Stomach smooth muscle (tissue), 2 donors: ENCODE measurements around the gene KCNH1.

Experiments
- H3K27ac ChIP-seq: one replicate; pipeline ENCODE4 v1.7.0; 2013; ENCODE audit warnings: mild to moderate bottlenecking, low read length, inconsistent platforms
- H3K27me3 ChIP-seq, 2 donors: one replicate each; pipeline ENCODE4 v1.7.0; 2013; ENCODE audit warnings: low read length in 2 of 2; ENCODE audit not compliant: insufficient read depth in 2 of 2, control insufficient read depth in 1 of 2
- H3K36me3 ChIP-seq, 2 donors: one replicate each; pipeline ENCODE4 v1.7.0; 2013; ENCODE audit warnings: low read length in 2 of 2; ENCODE audit not compliant: control insufficient read depth in 2 of 2, insufficient read depth in 2 of 2
- H3K4me1 ChIP-seq: one replicate; pipeline ENCODE4 v1.7.0; 2013; ENCODE audit warnings: low read length; ENCODE audit not compliant: control insufficient read depth, insufficient read depth
- H3K4me3 ChIP-seq, 2 donors: one replicate each; pipeline ENCODE4 v1.7.0; 2013; ENCODE audit warnings: low read length in 2 of 2
- H3K9ac ChIP-seq, 2 donors: one replicate each; pipeline ENCODE4 v1.7.0; 2013; ENCODE audit warnings: low read length in 2 of 2, mild to moderate bottlenecking in 1 of 2
- H3K9me3 ChIP-seq, 2 donors: one replicate each; pipeline ENCODE4 v1.7.0; 2013; ENCODE audit warnings: low read length in 2 of 2; ENCODE audit not compliant: control insufficient read depth in 2 of 2
- donor health status: healthy.
- donor health status: Pancreatic carcinoma.

The KCNH1 gene

GRCh38 chr1:210920716-210921694, 212.9 kb downstream of the KCNH1 start:
- no peak overlapping the region for H3K4me3 ChIP-seq

DNA sequence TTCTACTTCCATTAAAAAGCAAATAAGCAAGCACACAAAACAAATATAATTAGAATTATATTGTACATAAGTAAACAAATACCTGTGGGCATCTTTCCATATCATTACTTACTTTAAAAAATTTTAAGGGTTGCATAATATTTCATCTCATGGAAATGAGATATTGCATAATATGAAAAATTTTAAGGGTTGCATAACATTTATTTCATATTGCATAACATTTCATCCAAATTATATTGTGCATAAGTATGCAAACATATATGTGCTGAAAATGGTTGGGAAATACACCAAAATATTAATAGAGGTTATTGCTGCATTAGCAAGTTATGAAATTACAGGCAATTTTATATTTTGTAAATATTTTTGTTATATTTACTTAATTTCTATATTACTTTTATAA, 213.7 kb downstream of the KCNH1 start:
- Histone ChIP-seq H3K9ac (no peak overlapping the region), H3K27ac (no peak overlapping the region), H3K9me3 (peaks cover 0 to 5% of the 10 kb centered on the region in 2 donors), H3K36me3 (no peaks in the 10 kb centered on the region), H3K27me3 (no peaks in the 10 kb centered on the region), H3K4me1 (no peaks in the 10 kb centered on the region), H3K4me3 (no peak overlapping the region)

More at GRCh38 chr1:210920716-210921694, 212.9 kb downstream of the KCNH1 start:
- H3K36me3 ChIP-seq, result no peaks in the 10 kb centered on the region
- H3K4me1 ChIP-seq, result no peaks in the 10 kb centered on the region
- H3K27me3 ChIP-seq, result no peaks in the 10 kb centered on the region
- no peak overlapping the region for H3K27ac ChIP-seq
- H3K9me3 ChIP-seq, result peaks cover 0 to 5% of the 10 kb centered on the region in 2 donors
- H3K9ac ChIP-seq, result no peak overlapping the region

DNA sequence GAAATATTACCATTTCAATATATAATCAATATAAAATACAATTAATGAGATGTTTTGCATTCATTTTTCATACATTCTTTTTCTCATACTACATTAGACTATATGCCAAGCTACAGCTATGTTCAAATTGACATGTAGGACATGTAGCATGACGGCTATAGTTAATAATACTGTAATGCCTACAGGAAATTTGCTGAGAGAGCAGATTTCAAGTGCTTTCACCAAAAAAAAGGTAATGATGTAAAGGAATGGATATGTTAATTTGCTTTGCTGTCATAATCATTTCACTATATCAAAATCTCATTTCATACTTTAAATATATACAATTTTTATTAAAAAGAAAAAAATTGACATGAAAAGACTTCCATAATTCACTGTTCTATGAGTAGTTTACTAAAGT, 215.1 kb downstream of the KCNH1 start:
- Histone ChIP-seq H3K36me3 (no peaks in the 10 kb centered on the region), H3K4me1 (no peaks in the 10 kb centered on the region), H3K4me3 (no peak overlapping the region), H3K9me3 (no peaks in the 10 kb centered on the region), H3K27ac (no peak overlapping the region), H3K9ac (no peak overlapping the region), H3K27me3 (no peaks in the 10 kb centered on the region)

DNA sequence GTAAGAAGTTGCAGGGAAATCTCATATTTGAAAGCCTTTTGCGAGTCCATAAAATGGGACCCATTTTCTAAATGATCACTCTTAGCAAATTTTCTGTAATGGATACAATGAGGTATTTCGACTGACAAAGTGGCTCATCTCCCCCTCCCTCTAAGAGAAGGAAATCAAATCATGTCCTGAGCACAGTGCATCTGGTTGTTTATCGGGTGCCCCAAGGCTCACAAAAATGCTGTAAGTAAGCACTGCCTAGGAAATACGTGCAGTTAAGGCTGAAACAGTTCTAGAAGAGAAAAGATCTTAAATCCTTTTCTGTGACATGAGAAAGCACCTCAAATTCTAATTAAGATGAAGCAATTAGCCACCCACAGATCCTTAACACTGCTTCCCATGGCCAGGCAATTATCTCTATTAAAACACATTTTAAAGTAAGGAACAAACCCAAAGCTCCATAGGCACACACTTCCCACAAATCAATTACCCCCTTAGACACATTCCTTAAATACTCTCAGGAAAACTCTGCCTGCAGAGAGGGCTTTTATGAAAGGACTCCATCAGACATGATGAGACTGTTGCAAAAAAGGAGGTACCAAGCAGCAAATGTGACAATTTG, 216.3 kb downstream of the KCNH1 start:
- no peaks in the 10 kb centered on the region for H3K4me1 ChIP-seq
- no peaks in the 10 kb centered on the region for H3K36me3 ChIP-seq
- no peak overlapping the region for H3K9ac ChIP-seq
- H3K4me3 ChIP-seq, result no peak overlapping the region
- H3K9me3 ChIP-seq, result no peaks in the 10 kb centered on the region
- no peaks in the 10 kb centered on the region for H3K27me3 ChIP-seq
- no peak overlapping the region for H3K27ac ChIP-seq

GRCh38 chr1:210916548-210916947, 217.4 kb downstream of the KCNH1 start:
- Histone ChIP-seq H3K36me3 (no peaks in the 10 kb centered on the region), H3K9ac (no peak overlapping the region), H3K4me3 (no peak overlapping the region), H3K9me3 (no peaks in the 10 kb centered on the region), H3K27me3 (no peaks in the 10 kb centered on the region), H3K27ac (no peak overlapping the region), H3K4me1 (no peaks in the 10 kb centered on the region)

DNA sequence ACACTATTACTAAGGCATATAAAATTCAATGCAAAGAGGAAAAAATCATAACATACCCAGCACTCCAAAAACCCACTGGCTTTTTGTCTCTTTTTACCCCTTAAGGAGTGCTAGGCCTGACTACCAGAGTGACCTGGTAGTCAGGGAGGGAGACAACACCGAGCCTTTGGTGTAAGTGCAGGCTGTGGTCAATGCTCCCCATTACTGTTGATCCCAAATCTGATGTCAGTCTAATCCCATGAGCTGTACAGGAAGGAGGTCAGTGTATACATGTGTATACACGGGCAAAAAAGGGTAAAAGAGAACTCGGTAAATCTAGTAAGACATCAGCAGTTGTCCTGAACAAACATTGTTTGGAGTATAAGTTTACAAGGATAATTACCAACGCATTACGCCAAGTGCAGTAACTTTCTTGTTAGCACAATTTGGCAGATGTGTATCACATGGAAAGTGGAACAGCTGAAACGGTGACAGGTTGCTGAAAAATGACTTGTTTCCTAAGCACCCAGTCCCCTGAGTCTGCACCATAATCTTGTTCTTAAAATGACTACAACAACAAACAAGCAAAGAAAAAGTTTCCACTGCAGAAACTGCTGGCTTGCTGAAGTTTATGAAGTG, 217.9 kb downstream of the KCNH1 start:
- Histone ChIP-seq H3K9me3 (no peaks in the 10 kb centered on the region), H3K9ac (no peak overlapping the region), H3K4me1 (no peaks in the 10 kb centered on the region), H3K27ac (no peak overlapping the region), H3K36me3 (no peaks in the 10 kb centered on the region), H3K4me3 (no peak overlapping the region), H3K27me3 (no peaks in the 10 kb centered on the region)

GRCh38 chr1:210912752-210913151, 221.2 kb downstream of the KCNH1 start:
- Histone ChIP-seq H3K27me3 (peaks cover 0 to 2% of the 10 kb centered on the region in 2 donors), H3K4me1 (no peaks in the 10 kb centered on the region), H3K9ac (no peak overlapping the region), H3K36me3 (no peaks in the 10 kb centered on the region), H3K4me3 (no peak overlapping the region), H3K9me3 (no peaks in the 10 kb centered on the region), H3K27ac (no peak overlapping the region)

GRCh38 chr1:210910020-210910575, 223.8 kb downstream of the KCNH1 start:
- Histone ChIP-seq H3K27me3 (peaks cover 0 to 2% of the 10 kb centered on the region in 2 donors), H3K9me3 (no peaks in the 10 kb centered on the region), H3K9ac (no peak overlapping the region), H3K4me1 (no peaks in the 10 kb centered on the region), H3K27ac (no peak overlapping the region), H3K36me3 (no peaks in the 10 kb centered on the region), H3K4me3 (no peak overlapping the region)

DNA sequence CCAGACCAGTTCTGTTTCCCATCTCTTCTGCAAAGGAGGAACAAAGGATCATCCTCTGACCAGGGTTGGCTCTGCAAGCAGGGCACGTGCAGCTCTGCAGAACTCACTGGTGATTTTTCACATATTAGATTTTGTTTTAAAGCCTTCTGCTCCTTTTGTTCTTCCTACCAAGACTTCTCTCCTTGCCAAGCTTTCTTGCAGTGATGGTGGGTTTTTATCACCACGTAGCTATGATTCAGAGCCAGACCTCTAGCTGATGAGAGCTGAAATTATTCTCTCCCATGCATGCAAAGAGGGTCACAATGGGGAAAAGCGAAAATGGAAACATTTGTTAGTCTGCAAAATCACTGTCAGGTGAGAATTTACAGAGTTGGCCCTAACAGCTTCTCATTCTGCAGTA, 225.2 kb downstream of the KCNH1 start:
- H3K4me3 ChIP-seq, result no peak overlapping the region
- H3K9ac ChIP-seq, result no peak overlapping the region
- peaks cover 0 to 2% of the 10 kb centered on the region in 2 donors for H3K27me3 ChIP-seq
- H3K36me3 ChIP-seq, result no peaks in the 10 kb centered on the region
- H3K4me1 ChIP-seq, result no peaks in the 10 kb centered on the region
- no peak overlapping the region for H3K27ac ChIP-seq
- no peaks in the 10 kb centered on the region for H3K9me3 ChIP-seq

GRCh38 chr1:210908257-210908656, 225.7 kb downstream of the KCNH1 start:
- H3K9me3 ChIP-seq, result no peaks in the 10 kb centered on the region
- H3K4me1 ChIP-seq, result no peaks in the 10 kb centered on the region
- H3K27me3 ChIP-seq, result peaks cover 0 to 2% of the 10 kb centered on the region in 2 donors
- H3K27ac ChIP-seq, result no peak overlapping the region
- no peaks in the 10 kb centered on the region for H3K36me3 ChIP-seq
- H3K9ac ChIP-seq, result no peak overlapping the region
- H3K4me3 ChIP-seq, result no peak overlapping the region
